Loucy (cell line): ENCODE results near the gene IFT88.

Source experiments
- CTCF ChIP-seq: fragments of 200-600 bp; sonication (generic); conservative IDR thresholded peaks from 2 replicates; pipeline ENCODE4 v1.5.1; 2014; ENCODE audit warnings: mild to moderate bottlenecking, antibody characterized with exemption, low read length
- EZH2phosphoT487 ChIP-seq: fragments of 200-600 bp; IDR thresholded peaks from 2 replicates; pipeline ENCODE4 v1.6.1; 2018; ENCODE audit warnings: antibody characterized with exemption, mild to moderate bottlenecking, moderate library complexity, borderline replicate concordance

- TF ChIP-seq CTCF (no peak), EZH2phosphoT487 (no peak)
These were observed 87.2 kb downstream of the IFT88 start for GRCh38 chr13:20654156-20654555.
